Jurkat, Clone E6-1 (cell line): ENCODE results near the gene FLT4.

Source experiments
- DNase-seq: peaks from one replicate; pipeline ENCODE4 v3.0.0-alpha.2; 2011; ENCODE audit warnings: low read depth, low spot score
- H3K4me3 ChIP-seq: 2 replicates; pipeline ENCODE4 v1.5.1; 2011; ENCODE audit warnings: mild to moderate bottlenecking, low read length, control low read depth, moderate library complexity

The FLT4 gene

DNA sequence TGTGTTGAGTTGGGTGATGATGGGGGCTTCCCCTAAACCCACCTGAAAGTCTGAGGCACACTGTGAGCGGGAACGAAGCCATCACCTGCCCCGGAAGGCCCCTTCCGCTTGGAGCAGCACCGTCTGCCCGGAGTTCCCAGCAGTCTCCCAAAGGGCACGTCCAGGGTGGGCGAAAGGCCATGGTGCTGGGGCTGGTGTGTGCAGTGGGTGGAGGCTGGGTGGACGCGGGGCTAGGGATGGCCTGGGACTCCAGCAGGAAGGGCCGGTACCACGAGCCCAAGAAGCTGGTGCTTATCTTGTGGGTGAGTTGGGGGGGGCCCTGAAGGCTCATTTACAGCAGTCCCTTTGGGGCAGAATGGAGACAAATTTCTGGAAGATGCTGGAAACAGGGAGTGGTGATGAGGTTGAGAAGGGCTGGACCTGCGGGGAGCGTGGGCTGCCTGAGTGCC lies 4.6 kb downstream of the FLT4 start:
- no peak overlapping the region for H3K4me3 ChIP-seq

DNA sequence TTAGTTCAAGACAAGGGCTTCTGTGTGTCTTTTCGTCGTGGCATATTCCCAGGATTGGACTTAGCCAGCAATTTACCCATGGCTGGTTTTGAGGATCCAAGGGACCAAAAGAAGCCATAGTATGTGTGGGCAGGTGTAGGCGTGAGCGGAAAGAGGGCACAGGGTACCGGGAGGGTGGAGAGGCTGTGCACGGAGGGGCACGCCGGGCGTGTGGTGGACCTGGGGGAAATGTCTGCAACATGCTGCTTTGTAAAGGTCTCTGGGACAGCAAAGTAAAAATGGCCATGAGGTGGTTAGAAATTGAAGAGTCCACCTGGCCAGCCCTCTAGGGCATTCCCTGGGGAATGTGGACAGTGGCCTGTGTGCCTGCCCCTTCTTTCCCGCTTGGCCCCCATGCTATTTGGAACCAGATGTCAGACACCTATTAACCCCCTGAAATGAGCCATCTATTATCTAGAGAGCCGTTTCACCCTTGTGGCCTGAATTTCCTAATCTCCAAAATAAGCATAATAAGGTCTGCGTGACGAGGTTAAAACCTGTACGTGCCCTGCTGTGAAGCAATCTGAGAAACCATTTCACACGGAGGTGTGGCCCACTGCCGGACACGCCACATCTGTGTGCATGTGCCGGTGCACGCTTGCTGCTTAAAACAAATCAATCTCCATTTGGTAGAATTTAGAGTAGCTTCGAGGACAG lies 5.1 kb downstream of the FLT4 start:
- no peak for DNase-seq
- H3K4me3 ChIP-seq: no peak overlapping the region

More for the DNA sequence above, 4.6 kb downstream of the FLT4 start:
- no peak for DNase-seq

DNA sequence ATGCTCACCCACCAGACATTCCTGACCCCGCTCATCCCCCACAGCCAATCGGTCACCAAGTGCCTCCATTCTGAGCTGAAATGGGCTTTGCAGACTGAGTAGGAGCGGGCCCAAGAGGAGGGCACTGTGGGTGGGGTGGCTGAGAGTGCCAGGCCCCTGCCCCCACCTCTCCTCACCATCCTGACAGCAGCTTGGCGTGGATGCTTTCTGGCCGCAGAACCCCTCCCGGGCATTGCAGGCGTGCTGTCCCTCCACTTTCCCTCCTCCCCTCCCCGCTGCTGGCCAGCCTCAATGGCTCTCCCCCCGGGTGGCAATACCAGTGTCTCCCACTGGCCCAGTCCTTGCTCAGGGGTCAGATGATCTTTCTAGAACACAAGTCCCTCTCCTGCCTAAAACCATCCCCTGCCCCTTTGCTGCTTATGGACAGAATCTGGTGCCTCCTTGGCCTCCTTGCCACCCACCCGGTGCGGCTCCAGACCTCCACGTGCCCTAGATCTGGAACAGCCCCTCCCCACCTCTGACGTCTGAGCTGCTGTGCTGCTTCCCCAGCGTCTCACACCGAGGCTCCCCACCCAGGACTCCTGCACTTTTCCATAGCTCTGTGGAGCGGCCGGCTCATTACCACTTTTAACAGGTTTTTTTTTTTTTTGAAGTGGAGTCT lies 6.1 kb downstream of the FLT4 start:
- H3K4me3 ChIP-seq: no peak overlapping the region
- no peak for DNase-seq

DNA sequence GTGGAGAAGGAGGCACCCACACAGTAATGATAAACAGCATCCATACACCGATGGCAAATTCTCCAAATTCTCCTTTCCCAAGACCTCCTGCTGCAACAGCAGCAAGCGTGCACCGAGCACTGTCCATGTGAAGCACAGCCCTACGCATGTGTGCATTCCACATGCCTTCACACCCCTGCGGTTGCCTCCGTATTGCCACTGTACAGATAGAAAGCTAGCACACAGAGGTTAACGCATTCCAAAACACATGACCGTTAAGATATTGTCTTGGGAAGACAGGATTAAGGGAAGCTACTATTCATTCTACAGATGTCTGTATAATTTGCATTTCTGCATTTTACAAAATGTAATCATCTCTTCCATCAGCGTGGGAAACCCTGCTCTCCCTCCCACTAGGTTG lies 6.6 kb downstream of the FLT4 start:
- no peak overlapping the region for H3K4me3 ChIP-seq
- DNase-seq: no peak

DNA sequence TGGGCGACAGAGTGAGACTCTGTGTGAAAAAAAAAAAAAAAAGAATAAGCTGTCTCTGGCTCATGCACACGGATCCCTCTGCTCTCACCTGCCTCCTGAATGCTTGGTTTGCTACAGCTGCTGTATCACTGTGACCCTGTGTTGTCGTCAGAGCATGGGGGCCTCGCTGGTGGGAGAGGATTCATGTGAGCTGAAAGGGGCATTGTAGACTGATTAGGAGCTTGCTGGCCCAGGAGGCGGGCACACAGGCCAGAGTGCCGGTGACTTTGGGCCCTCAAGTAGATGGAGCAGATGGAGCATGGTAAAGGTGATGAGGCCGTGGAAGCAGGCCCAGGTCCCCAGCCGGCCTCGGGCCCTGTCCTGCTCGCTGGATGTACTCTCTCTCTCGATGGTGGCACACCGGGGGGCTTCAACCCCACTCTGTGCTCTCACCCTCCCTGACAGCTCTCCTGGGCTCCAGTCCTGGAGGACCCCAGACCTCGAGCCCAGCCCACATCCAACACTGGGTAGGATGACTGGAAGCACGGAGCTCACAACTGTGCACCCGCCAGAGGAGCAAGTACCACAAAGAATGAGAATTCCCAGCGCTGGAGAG lies 7.1 kb downstream of the FLT4 start:
- DNase-seq: no peak
- no peak overlapping the region for H3K4me3 ChIP-seq

DNA sequence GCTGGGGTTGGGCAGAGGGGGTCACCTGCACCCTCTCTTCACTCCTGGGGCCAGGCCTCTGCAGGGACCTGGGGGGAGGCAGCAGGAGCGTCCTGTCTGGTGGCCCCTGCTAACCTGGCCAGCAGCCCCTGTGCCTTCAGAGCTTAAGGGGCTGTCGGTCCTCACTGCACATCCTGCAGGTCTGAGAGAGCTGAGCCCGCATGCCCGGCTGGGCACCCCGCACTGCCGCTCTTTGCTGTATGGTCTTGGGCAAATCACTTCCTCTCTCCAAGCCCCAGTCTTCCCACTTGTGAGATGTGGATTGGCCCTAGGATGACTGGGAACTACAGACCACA lies 7.9 kb downstream of the FLT4 start:
- DNase-seq: no peak
- no peak overlapping the region for H3K4me3 ChIP-seq

DNA sequence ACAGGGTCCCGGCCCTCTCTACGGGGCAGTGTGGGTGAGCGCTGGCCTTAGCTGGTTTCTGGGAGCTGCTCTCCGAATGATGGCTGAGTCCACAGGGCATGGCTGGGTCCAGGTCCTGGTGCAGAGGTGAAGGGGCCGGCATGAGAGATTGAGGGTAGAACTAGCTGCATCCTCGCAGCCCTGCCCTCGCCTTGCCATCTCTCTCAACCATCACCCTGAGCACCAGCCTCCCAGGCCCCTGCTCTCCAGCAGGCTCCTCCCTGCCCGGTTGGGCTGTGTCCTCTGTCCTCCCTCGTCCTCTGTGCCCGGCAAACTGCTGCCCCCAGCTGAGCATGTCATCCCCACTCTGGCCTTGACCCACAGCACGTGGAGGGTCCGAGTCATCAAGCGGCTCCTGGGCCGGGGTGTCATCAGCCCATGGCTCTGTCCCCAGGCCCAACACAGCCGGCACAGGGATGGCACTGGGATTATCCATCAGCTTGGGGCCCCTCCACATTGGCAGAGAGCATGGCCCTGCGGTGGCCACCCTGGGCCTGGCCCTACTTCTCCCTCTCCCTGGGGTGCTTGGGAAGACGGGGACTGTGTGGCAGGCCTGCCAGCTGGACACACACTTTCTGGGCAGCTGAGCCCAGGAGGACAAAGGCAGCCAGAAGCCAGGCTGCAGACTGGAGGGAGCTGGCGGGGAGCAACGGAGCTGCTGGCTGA lies 8.4 kb downstream of the FLT4 start:
- DNase-seq: no peak
- H3K4me3 ChIP-seq: no peak overlapping the region

DNA sequence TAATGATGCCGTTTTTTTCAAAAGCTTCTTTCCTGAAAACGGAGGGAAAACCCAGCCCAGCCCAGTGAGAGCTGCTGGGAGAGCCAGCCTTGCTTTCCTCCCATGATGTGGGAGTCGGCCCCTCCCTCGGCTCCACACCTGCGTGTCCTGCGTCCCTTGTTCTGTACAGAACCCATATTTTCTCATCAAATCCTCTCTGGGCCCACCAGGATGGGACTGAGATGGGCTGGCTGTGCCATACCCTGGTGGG lies 8.9 kb downstream of the FLT4 start:
- no peak for DNase-seq
- H3K4me3 ChIP-seq: no peak overlapping the region

DNA sequence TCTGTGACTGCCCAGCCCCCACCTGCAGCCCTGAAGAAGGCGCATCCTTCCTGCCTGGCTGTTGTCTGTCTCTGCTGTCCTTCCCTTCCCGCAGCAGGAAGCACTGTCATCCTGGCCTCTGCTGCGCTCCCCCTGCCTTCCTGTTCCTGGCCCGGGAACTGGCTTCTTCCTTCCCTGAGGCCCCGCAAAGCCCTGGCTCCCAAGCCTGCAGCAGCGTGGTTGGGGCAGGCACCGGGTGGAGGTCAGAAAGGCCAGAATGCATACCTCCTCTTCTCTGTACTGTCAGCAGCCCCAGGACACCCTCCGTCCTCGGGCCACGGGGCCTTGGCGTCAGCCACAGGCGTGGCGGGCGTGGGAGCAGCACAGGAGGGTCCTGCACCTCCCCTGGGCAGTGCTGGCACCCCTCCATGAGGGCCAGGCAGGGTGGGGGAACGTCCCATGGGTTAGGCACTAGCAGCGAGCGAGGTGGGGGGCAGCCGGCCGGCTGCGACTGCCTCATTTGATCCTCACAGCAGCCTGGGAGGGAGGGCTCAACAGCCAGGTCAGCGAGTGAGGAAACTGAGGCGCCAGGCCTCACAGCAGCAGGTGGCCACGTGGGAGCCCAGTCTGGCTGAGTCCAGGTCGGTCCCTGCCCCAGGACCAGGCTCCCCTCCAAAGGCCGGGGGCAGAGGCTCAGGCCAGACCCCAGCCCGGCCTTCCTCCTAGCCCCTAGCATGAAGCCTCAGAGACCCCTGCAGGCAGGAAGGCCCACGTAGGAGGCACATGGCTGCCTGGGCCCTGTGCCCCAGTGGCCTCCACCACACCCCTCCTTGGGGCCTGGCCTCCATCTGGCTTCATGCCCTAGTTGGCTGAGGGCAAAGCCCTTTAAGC lies 9.4 kb downstream of the FLT4 start:
- no peak overlapping the region for H3K4me3 ChIP-seq

DNA sequence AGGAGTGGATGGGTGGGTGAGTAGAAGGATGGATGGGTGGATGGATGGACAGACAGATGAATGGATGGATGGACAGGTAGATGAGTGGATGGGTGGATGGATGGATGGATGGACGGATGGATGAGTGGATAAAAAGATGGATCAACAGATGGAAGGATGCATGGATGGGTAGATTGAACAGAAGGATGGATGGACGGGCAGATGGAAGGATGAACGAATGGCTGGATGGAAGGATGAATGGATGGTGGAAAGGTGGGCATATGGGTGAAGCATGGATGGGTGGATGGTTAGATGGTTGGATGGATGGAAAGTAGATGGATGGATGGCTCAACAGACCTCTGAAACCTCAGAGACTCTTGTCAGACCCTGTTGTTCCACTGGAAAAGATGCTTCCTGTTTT lies 10.1 kb downstream of the FLT4 start:
- no peak overlapping the region for H3K4me3 ChIP-seq
- DNase-seq: no peak

More for the DNA sequence above, 9.4 kb downstream of the FLT4 start:
- no peak for DNase-seq

DNA sequence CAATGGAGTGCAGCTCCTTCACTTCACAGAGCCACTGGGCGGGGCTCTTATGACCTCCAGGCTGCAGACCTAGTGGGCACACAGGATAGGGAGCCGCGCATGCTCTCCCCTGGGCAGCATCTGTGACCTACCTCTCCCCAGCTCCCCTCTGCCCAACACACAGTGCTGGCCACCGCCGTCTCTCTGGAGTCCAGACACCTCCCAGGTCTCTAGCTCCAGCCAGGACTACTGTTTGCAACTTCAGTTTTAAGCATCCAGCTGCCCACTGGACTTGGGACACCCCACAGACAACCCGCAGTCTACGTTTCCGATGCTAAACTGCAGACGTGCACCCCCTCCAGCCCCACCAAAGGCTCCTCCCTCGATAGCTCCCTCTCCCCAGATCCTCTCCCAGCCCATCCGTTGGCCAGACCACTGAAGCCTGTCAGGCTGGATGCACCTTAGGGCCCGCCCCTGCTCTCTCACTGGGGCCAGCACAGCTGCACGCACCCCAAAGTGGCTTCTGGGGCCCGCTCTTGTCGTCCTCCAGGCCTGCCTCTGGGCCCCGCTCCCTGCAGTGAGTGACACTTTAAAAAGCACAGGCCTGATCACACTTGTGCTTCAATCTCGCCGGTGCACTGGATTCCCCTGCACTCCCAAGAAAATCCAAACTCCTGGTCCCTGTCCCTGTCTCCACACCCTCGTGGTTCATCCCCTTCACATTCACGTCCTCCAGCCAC lies 11.3 kb downstream of the FLT4 start:
- no peak for DNase-seq

DNA sequence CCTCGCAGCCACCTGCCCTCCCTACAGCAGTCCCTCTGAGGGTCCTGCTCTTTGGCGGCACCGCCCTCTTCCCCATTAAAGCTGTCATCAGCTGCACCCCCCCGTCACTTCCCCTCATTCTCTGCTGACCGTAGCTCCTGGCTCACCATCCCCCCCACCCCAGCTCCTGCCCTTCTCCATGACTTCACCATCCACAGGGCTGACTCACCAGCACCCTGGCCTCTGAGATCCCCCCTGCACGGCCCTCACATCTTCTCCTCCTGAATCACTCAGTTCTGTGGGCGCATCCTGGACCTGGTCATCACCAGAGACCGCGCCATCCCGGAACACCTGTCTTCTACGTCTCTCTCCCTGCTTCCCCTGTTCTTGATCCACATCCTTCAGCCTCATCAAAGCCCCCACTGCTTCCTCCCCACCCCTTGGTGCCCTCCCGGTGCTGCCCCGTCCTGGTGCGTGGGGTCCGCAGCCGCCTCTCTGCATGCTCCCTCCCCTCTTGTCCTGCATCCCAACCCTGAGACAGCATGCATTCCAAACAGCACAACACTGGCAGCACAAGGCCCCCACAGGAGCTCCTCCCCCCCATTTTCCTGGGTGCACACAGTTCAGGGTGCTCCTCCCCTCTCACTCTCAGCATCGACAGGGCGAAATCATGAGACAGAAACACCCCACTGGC lies 12.9 kb downstream of the FLT4 start:
- no peak overlapping the region for H3K4me3 ChIP-seq
- no peak for DNase-seq

More for the DNA sequence above, 11.3 kb downstream of the FLT4 start:
- no peak overlapping the region for H3K4me3 ChIP-seq

DNA sequence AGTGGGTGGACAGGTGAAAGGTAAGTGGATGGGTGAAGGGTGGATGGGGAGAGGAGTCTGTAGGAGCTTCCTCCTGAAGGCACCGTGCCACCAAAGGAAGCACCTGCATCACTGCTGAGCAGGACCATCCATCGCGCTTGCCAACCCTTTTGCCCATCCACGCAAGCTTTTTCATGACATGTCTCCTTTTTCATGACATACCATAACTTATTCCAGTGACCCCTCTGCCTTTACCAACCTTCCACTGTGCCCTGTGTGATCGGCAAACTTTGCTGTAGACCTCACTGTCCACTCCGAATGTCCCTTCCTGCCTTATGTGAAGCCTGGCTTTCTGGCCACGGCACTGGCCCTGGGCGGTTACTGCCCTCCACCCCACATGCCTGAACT lies 13.4 kb downstream of the FLT4 start:
- no peak for DNase-seq
- no peak overlapping the region for H3K4me3 ChIP-seq

DNA sequence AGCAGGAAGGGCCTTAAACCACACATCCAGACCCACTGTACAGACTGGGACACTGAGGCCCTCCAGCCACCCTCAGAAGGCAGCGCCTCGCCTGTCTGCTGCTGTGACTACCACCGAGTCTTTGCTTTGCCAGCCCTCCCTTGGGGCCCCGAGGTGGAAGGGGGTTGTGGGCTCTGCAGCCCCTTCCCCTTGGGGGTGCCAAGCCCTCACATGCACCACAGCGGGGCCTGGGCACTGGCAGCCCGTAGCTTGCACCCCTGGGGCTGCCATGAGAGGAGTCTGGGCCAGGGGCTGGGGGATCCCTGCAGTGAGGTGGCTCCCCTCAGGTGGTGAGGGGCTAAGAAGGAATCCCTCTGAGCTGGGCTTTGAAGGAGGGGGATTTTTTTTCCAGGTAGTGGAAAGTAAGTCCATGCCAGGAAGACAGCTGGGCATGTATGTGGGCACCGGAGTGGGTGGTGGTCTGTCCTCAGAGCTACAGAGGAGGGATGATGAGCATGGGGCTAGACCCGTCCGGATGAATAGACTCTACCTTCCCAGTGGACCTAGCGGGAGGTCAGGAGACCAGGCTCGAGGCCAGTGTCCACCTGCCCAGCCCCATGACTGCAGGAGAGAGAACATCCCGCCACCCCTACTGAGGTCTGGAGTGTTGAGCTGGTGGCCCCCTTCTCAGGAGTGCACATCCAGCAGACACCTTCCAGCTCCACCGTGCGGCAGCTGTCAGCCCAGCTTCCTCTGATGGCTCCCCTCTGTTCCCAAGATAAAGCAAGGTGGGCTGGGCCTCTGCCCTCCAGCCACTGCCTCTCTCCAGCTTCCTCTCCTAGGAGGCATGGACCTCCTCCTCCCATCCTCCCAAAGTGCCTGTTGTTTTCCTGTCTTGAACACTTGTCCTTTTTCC lies 15.9 kb downstream of the FLT4 start:
- H3K4me3 ChIP-seq: no peak overlapping the region
- no peak for DNase-seq

DNA sequence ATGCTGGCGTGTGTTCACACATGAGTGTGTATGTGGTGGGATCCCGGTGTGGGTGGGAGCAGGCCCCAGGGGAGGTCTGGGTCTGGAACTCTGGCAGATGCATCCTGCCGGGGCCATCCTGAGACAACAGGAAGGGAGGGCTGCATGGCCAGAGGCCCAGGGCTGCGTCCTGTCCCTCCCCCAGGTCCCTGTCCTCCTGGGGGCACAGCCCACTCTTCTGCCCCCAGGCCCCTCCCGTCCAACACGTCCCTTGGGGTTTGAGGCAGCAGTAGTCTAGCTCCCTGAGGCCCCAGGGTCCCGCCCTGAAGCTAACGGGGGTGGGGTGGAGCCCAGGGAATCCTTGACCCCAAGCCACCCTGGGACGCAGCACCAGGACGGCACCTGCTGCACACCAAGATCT lies 16.6 kb downstream of the FLT4 start:
- no peak overlapping the region for H3K4me3 ChIP-seq
- no peak for DNase-seq

DNA sequence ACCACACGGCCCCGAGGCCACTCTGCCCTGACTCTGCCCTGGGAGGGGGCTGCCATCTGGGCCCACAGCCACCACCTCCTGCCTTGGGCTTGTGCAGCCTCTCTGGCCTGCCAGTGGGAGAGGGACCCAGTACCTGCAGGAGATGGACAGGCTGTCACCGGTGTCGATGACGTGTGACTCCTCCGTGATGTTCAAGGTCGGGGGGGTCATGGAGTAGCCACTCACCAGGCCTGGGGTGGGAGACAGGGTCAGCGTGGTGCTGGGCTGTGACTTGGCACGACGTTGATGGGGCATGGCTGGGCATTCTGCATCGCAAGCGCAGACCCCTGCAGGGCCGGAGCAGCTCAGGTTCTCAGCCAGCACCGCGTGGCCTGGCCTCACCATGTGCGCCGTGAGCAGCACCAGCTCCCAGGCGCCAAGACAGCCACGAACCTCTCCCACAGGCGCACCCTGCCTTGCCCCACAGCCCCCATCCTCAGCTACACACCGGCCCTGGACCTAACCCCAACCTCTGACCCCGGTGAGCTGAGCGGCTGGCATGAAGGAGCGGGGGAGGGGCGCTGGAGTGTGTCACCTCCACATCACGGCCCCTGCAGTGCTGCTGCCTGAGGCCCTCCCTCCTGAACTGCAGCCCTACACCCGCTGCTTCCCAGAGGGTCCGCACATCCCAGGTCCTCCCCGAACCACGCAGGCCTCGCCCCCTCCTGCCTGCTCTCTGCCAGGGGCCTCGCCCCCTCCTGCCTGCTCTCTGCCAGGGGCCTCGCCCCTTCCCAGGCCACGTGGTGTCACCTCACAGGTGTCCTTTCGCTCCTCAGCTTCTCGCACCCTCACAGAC lies 17.6 kb downstream of the FLT4 start:
- DNase-seq: no peak
- no peak overlapping the region for H3K4me3 ChIP-seq

DNA sequence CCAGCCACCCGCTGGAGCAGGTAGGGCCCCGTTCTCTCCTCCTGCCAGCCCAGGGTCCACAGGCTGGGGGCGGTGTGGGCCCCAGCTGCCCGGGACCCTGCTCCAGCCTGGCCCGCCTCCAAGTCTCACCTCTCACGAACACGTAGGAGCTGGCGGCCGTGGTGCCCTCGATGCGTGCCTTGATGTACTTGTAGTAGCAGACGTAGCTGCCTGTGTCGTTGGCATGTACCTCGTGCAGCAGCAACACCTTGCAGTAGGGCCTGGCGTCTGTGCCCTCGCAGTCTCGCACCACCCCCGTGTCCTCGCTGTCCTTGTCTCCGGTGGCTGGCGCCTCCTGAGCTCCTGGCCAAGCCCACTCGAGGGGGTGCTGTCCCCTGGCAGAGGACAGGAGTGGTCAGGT lies 19.0 kb downstream of the FLT4 start:
- H3K4me3 ChIP-seq: no peak overlapping the region
- DNase-seq: no peak
